Endodermal cell (in vitro differentiated cells): ENCODE results near the gene VPS35. TPM values are rescaled to one million over a fixed set of nuclear protein-coding genes. Genes with fewer than 3 reads are reported as not detected.

ENCODE experiments used
- DNase-seq: peaks from one replicate; pipeline ENCODE4 v3.0.0-alpha.2; 2017
- H3K27ac ChIP-seq: 2 replicates; pipeline ENCODE4 v1.5.1; 2013; ENCODE audit warnings: mild to moderate bottlenecking, low read depth, low read length, moderate library complexity
- H3K27me3 ChIP-seq: 2 replicates; pipeline ENCODE4 v1.6.1; 2013; ENCODE audit warnings: mild to moderate bottlenecking, low read length, moderate library complexity; ENCODE audit not compliant: insufficient read depth, control insufficient read depth, poor library complexity, severe bottlenecking
- H3K36me3 ChIP-seq: 2 replicates; pipeline ENCODE4 v1.7.0; 2013; ENCODE audit warnings: mild to moderate bottlenecking, low read length, moderate library complexity; ENCODE audit not compliant: control insufficient read depth, insufficient read depth
- H3K4me1 ChIP-seq: one replicate; pipeline ENCODE4 v1.7.0; 2013; ENCODE audit warnings: low read length; ENCODE audit not compliant: control insufficient read depth, insufficient read depth
- H3K4me3 ChIP-seq: 2 replicates; pipeline ENCODE4 v1.5.1; 2013; ENCODE audit warnings: mild to moderate bottlenecking, low read length, moderate library complexity
- H3K9ac ChIP-seq: 2 replicates; pipeline ENCODE4 v1.6.1; 2013; ENCODE audit warnings: mild to moderate bottlenecking, low read length, moderate library complexity; ENCODE audit not compliant: poor library complexity, severe bottlenecking; ENCODE audit errors: extremely low read depth
- H3K9me3 ChIP-seq: 2 replicates; pipeline ENCODE4 v1.6.1; 2013; ENCODE audit warnings: mild to moderate bottlenecking, low read length, moderate library complexity; ENCODE audit not compliant: control insufficient read depth
- H3K27ac Mint-ChIP-seq: 2 replicates; pipeline ENCODE4 v1.8.0; 2020; ENCODE audit warnings: mixed read lengths
- H3K27me3 Mint-ChIP-seq: 2 replicates; pipeline ENCODE4 v1.8.0; 2021; ENCODE audit warnings: mild to moderate bottlenecking, mixed read lengths; ENCODE audit not compliant: insufficient read depth
- H3K36me3 Mint-ChIP-seq: 2 replicates; pipeline ENCODE4 v1.8.0; 2020; ENCODE audit warnings: low read depth, mixed read lengths
- H3K4me1 Mint-ChIP-seq: 2 replicates; pipeline ENCODE4 v1.8.0; 2020; ENCODE audit warnings: mixed read lengths
- H3K4me3 Mint-ChIP-seq: 2 replicates; pipeline ENCODE4 v1.8.0; 2020; ENCODE audit warnings: mild to moderate bottlenecking, moderate library complexity, mixed read lengths
- H3K9me3 Mint-ChIP-seq: 2 replicates; pipeline ENCODE4 v1.8.0; 2020; ENCODE audit warnings: mild to moderate bottlenecking, mixed read lengths
- WGBS, 2 experiments: methylation state at CpG; one replicate each; pipeline versions ENCODE4 v1.1.5 to v1.1.7; 2013; ENCODE audit warnings: missing lambda C conversion rate in 2 of 2, mixed read lengths in 1 of 2; ENCODE audit not compliant: insufficient coverage in 1 of 2, insufficient read length in 1 of 2; 5-methylcytosine and 5-hydroxymethylcytosine counted together
- total RNA-seq, 2 donors: library from RNA; stranded (reverse); fragmentation: NEBNext Ultra II Directional in 1 of 2; extraction: Animal tissue kit (Norgen Biotek cat#: 25700) in 1 of 2; gene quantifications; 2 replicates in 1 of 2; 3 replicates in 1 of 2; pipeline ENCODE4 v1.2.1, GENCODE V29; 2021
- TF ChIP-seq, protein P1 (sequence below): fragments of 200-600 bp; sonication (generic); conservative IDR thresholded peaks from 2 replicates; pipeline ENCODE4 v1.5.0; 2021; ENCODE audit warnings: antibody characterized with exemption, mild to moderate bottlenecking

Gene VPS35
- total RNA-seq, 2 donors from 2014 or later, result 95.7 to 119 TPM

DNA sequence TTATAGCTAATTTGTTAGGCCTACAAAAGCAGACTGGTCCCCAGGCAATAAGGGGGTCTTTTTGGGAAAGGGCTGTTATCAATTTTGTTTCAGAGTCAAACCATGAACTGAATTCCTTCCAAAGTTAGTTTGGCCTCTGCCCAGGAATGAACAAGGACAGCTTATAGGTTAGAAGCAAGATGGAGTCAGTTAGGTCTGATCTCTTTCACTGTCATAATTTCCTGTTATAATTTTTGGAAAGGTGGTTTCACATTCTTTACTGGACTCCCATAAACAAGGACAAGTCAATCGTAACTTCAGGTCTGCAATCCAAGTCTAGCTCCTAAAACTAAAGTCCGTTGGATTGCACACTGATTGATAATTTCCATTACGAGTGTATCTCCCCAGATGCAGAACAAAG is 37.7 kb downstream of the VPS35 start:
- DNase-seq, result no peak
- H3K36me3 ChIP-seq, result peaks cover 10% of the 10 kb centered on the region
- H3K4me3 Mint-ChIP-seq, result no peak overlapping the region
- H3K27ac Mint-ChIP-seq, result no peak overlapping the region
- no peaks in the 10 kb centered on the region for H3K4me1 ChIP-seq
- peaks cover 7% of the 10 kb centered on the region for H3K9me3 Mint-ChIP-seq
- WGBS, 2 experiments, result 89 to 93% methylated on average over 3 of the region's 3 CpGs
- H3K27ac ChIP-seq, result no peak overlapping the region
- H3K4me3 ChIP-seq, result no peak overlapping the region
- peaks cover under 1% of the 10 kb centered on the region for H3K27me3 Mint-ChIP-seq
- H3K4me1 Mint-ChIP-seq, result peaks cover 21% of the 10 kb centered on the region
- H3K9me3 ChIP-seq, result peaks cover 5% of the 10 kb centered on the region
- no peak overlapping the region for H3K9ac ChIP-seq
- peaks cover 7% of the 10 kb centered on the region for H3K36me3 Mint-ChIP-seq
- TF ChIP-seq, protein P1, sequence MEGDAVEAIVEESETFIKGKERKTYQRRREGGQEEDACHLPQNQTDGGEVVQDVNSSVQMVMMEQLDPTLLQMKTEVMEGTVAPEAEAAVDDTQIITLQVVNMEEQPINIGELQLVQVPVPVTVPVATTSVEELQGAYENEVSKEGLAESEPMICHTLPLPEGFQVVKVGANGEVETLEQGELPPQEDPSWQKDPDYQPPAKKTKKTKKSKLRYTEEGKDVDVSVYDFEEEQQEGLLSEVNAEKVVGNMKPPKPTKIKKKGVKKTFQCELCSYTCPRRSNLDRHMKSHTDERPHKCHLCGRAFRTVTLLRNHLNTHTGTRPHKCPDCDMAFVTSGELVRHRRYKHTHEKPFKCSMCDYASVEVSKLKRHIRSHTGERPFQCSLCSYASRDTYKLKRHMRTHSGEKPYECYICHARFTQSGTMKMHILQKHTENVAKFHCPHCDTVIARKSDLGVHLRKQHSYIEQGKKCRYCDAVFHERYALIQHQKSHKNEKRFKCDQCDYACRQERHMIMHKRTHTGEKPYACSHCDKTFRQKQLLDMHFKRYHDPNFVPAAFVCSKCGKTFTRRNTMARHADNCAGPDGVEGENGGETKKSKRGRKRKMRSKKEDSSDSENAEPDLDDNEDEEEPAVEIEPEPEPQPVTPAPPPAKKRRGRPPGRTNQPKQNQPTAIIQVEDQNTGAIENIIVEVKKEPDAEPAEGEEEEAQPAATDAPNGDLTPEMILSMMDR, result no peak
- no peaks in the 10 kb centered on the region for H3K27me3 ChIP-seq

DNA sequence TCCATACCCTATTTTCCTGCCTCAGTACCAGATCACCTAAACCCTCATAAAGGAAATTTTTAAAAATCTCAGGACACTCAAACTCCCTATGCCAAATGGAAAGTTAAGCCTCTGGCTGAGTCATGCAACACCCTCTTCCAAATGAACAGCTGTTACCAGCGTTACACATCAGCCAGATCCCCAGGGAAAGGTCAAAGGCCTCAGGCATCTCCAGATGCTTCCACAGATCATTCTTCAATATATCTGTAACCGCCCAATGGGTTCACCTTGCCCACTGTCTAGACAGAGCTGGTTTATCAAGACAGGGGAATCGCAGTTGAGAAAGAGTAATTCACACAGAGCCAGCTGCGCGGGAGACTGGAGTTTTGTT is 38.7 kb downstream of the VPS35 start:
- Histone ChIP-seq H3K27me3 (no peaks in the 10 kb centered on the region), H3K9ac (no peak overlapping the region), H3K4me1 (no peaks in the 10 kb centered on the region), H3K9me3 (peaks cover 5% of the 10 kb centered on the region), H3K4me3 (no peak overlapping the region), H3K27ac (no peak overlapping the region), H3K36me3 (peaks cover 4% of the 10 kb centered on the region)
- TF ChIP-seq, protein P1, result no peak
- 94 to 100% methylated on average over 1 to 5 of the region's 5 CpGs for WGBS, 2 experiments
- DNase-seq, result no peak
- Mint-ChIP-seq H3K4me1 (peaks cover 21% of the 10 kb centered on the region), H3K36me3 (peaks cover 4% of the 10 kb centered on the region), H3K9me3 (peaks cover 13% of the 10 kb centered on the region), H3K27me3 (peaks cover 3% of the 10 kb centered on the region), H3K4me3 (no peak overlapping the region), H3K27ac (no peak overlapping the region)

DNA sequence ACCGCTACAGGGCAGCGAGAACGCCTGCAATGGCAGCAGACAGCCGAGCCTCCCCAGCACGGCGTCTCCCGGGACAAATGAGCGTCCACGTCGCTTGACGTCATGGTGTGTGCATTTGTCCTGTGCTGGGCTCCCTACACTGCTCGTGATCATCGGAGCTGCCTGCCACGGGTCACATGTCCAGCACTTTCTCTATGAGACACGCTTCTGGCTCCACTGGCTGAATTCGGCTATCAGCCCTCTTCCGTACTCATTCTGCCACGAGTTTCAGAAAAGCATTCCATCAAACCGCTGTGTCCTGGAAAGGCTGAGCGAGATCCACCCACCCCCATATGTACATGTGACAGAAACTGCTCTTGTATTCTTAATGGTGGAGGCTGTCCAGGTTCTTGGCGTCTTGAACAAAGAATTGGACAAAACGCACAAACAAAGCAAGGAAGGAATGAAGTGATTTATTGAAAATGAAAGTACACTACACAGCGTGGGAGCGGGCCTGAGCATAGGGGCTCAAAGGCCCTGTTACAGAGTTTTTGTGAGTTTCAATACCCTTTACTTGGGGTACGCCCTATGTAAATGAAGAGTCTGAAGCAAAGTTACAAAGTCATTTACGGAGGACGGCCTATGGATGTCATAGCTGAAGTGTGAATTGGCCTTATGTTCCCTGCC is 39.3 kb downstream of the VPS35 start:
- Histone ChIP-seq H3K9me3 (peaks cover 5% of the 10 kb centered on the region), H3K27ac (no peak overlapping the region), H3K4me3 (no peak overlapping the region), H3K4me1 (no peaks in the 10 kb centered on the region), H3K36me3 (peaks cover 3% of the 10 kb centered on the region), H3K27me3 (no peaks in the 10 kb centered on the region), H3K9ac (no peak overlapping the region)
- WGBS, 2 experiments, result 94 to 95% methylated on average over 19 to 27 of the region's 27 CpGs
- DNase-seq, result no peak
- Mint-ChIP-seq H3K36me3 (no peaks in the 10 kb centered on the region), H3K4me3 (no peak overlapping the region), H3K9me3 (peaks cover 18% of the 10 kb centered on the region), H3K4me1 (peaks cover 17% of the 10 kb centered on the region), H3K27ac (no peak overlapping the region), H3K27me3 (peaks cover 7% of the 10 kb centered on the region)
- TF ChIP-seq, protein P1, result no peak
